ENCODE data around the gene DGKG.

Gene DGKG

DNA sequence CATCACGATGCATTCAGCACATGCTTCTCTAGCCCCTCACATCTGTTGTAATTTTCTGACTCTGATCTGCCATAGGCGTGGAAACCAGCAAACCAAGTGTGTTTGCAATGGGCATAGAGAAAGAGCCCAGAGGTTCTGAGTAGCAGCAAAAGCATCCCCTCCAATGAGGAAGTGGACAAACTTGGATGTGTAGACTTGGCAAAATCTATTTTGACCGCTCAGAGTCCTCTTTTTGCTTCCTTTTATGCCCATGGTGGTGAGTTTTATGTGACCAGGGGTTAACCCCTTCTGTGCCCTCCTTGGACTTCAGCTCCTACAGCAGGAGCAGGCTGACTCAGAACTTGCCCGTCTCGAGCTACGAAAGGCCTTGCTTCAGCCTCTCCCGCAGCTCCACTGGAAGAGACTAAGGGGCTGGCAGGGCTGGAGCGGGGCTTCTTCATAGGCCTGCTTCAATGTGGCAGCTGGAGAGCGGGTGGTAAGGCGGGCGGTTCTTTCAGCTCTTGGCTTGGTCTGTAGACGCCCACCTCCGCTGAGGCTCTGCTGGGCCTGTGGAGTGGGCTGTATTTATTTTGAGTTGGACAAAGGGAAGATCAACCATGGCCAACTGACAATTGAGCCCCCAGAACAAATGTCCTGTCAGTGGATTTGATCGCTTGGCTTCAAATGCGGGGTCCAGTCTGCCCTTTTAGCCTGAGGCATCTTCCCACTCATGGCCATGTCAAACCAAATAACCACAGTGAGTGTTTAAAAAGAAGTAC, 246.6 kb downstream of the DGKG start:
- WGBS: 91% methylated on average over 15 of the region's 15 CpGs
- no peak overlapping the region for H3K9ac ChIP-seq (ENCODE audit: low read depth, low read length)
- H3K27me3 ChIP-seq (ENCODE audit: insufficient read depth, low read length): peaks cover 88% of the 10 kb centered on the region
- no peak overlapping the region for H3K4me3 ChIP-seq (ENCODE audit: low read length)
- H3K9me3 ChIP-seq (ENCODE audit: insufficient read depth, low read depth, low read length): no peaks in the 10 kb centered on the region
- no peaks in the 10 kb centered on the region for H3K36me3 ChIP-seq (ENCODE audit: insufficient read depth, low read length)
- H3K4me1 ChIP-seq (ENCODE audit: insufficient read depth, low read length): peaks cover 11% of the 10 kb centered on the region
- H3K27ac ChIP-seq (ENCODE audit: low read depth, low read length): no peak overlapping the region

DNA sequence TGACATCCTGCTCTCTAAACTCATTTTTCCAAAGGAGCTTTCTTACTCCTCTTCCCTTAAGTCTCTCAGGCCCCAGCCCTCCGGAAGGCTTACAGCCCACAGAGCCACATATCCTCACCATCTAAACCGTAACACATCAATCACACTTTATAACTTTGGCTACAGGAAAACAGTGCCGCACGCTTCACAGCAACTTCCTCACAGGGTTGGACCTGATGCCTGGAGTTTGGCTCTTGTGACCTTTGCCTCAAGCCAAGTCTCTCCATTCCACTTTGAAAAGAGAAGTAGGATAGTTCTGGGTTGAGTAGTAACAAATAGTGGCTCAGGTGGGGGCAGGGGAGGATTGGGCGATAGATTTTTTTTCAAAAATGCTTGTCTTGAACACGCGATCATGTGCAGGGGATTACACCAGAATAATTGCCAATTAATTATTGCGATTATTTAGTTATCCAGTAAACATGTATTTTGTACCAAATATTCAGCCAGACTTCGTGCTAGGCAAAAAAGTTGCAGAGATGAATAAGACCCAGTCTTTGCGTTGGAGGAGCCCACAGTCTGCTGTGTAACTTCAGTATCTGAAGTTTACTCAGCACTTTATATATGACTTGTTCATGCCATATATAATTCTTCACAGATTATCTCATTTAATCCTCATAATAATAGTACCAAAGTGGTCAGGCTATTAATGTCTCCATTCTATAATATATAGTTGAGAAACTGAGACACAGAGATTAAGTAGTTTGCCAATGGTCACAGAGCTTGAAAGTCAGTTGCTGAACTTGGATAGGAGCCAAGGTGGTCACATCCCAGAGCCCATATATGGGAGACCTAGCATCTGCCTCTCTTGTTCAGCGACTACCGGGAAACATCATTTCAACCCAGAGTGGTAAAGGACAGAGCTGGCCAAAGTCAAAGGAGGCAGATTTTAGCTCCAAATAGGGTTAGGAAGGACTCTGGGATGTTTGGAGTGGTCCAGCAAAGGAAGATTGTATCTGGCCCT, 250.8 kb downstream of the DGKG start:
- 79% methylated on average over 12 of the region's 12 CpGs for WGBS
- Histone ChIP-seq H3K4me3 (ENCODE audit: low read length) (no peak overlapping the region), H3K27me3 (ENCODE audit: insufficient read depth, low read length) (peaks cover 81% of the 10 kb centered on the region), H3K27ac (ENCODE audit: low read depth, low read length) (no peak overlapping the region), H3K4me1 (ENCODE audit: insufficient read depth, low read length) (peaks cover 15% of the 10 kb centered on the region), H3K9me3 (ENCODE audit: insufficient read depth, low read depth, low read length) (no peaks in the 10 kb centered on the region), H3K36me3 (ENCODE audit: insufficient read depth, low read length) (no peaks in the 10 kb centered on the region), H3K9ac (ENCODE audit: low read depth, low read length) (no peak overlapping the region)

DNA sequence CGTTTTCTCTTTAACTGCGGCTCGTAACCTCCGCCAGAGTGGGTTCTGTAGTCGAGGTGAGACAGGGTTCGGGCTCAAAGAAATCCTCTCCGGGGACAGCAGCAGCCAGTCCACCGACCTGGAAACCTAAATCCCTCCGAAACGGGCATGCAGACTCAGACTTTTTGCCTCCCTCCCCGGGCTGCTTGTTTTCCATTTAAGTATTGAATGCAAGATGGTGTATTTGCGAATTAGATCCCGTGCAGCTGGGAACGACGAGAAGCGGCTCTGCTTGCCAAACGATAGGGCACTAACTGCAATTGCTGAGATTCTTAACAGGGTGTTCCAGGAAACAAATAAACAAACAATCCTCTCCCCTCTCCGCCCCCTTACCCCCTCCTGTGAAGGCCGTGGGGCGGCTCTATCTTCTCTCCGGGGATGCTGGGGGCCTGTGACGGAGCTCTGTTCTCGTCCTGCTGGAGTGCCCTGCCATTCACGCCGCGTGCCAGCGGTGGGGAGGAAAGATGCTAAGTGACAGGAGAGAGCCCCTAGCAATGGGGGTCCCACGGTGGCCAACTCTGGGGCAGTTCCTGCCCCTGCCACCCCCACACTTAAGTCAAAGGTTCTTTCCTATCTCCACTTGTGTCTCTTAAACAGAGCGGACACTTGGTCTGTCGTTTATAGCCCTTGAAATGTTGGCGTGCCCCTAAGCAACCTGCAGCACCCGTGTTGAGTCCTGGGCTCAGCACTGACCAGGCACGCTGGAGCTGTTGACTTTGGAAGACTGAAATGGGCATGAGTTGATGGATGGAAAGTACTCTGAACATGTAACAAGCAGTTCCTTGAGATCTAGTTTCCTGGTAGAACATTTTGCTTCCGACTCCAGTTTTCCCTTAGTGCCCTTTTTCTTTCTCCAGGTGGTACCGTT, 251.9 kb downstream of the DGKG start:
- Histone ChIP-seq H3K9me3 (ENCODE audit: insufficient read depth, low read depth, low read length) (no peaks in the 10 kb centered on the region), H3K9ac (ENCODE audit: low read depth, low read length) (peak overlapping the region; percentile 59), H3K27me3 (ENCODE audit: insufficient read depth, low read length) (peaks cover 81% of the 10 kb centered on the region), H3K27ac (ENCODE audit: low read depth, low read length) (peak overlapping the region; percentile 10; the same call in 1 of the 2 replicates), H3K4me1 (ENCODE audit: insufficient read depth, low read length) (peaks cover 21% of the 10 kb centered on the region), H3K4me3 (ENCODE audit: low read length) (peak overlapping the region; percentile 79), H3K36me3 (ENCODE audit: insufficient read depth, low read length) (peaks cover 2% of the 10 kb centered on the region; the same call in 1 of the 2 replicates)
- WGBS: 4% methylated on average over 35 of the region's 35 CpGs

DNA sequence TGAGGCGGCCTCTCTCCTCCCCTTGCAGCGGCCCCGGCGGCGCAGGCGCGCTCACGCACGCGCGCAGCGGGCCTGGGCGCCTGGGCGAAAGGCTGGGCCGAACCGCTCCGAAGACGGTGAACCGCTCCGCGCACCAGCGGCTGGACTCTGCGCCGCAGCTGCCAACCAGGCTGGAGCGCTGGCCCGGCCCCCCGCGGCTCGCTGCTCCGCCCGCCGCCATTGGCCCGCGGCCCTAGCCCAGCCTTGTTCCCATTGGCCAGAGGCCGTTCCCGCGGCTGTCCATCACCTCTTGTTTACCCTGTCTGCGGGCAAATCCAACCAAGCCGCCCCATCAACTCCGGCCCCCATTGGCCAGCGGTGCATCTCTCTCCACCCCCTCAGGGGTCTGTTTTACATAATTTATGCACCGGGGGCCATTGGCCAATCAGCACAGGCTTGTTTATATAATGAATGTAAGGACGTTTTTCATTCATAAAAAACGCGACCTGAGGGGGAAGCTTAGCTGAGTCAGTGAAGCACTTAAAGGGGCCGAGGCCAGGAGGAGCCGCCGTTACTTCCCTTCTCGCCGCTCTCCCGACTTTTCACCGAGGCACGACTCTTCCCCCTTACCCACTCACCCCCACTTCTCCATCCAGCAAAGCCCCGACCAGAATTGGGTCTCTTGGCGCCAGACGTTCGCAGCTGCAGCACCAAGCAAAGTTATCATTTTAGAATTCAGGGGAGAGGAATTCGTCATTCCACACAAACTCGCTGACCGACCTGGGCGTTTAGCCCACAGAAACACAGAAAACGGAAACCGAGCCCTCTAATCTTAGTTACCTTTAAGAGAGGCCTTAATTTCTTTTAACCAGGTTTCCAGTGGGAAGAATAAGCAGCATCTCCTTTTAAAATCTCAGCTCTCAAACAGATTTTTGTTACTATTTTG, 252.8 kb downstream of the DGKG start, which contains the start of gene ETV5:
Gene ETV5, minus strand, starts transcription at position 149 of the 925 bp plus-strand sequence. CDS start 3,221 bp downstream, outside the sequence.
- WGBS: under 1% methylated on average over 63 of the region's 63 CpGs
- Histone ChIP-seq H3K9me3 (ENCODE audit: insufficient read depth, low read depth, low read length) (no peaks in the 10 kb centered on the region), H3K9ac (ENCODE audit: low read depth, low read length) (peak within 1 kb of the TSS; percentile 74), H3K4me1 (ENCODE audit: insufficient read depth, low read length) (peaks cover 27% of the 10 kb centered on the region), H3K27ac (ENCODE audit: low read depth, low read length) (peak within 1 kb of the TSS; percentile 86), H3K36me3 (ENCODE audit: insufficient read depth, low read length) (peaks cover 4% of the 10 kb centered on the region; the same call in 1 of the 2 replicates), H3K27me3 (ENCODE audit: insufficient read depth, low read length) (peaks cover 75% of the 10 kb centered on the region), H3K4me3 (ENCODE audit: low read length) (peak within 1 kb of the TSS; percentile 79)

DNA sequence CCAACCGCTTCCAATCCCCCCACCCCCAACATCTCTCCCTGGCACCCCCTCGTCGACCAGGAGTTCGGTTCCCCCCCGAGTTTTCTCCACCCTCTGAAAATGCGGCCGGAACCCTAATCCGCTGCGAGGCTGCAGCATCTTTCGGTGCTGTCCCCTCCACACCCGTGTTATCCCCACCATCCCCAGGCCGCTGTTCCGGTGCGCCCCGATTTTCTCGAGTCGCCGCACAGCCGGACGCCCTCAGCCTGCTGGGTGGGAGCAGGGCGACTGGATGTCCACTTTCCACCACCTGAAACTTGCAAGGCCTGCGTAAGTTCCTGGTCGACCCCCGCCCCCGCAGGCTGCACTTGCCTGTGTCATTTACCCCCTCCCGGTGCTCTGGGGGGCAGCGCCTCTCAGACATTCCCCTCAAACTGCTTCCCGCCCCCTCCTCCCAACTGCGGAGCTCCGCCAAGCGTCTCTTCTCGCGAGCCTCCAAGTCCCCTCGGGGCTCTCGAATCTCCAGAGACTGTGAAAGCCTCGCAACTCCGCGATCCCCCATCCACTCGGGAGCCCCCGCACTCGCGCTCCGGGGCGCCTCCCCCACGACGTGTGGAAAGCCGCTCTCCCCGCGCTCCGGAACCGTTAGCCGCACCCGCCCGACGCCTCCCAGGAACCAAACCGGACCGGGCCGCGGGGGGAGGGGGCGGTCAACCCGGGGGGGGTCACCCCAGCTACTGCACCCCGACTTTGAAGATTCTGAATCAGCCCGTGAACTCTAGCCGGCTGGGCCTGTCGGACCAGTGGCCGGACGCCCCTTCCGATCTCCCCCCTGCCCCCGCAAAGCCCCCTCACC, 253.7 kb downstream of the DGKG start:
- peaks cover 4% of the 10 kb centered on the region; the same call in 1 of the 2 replicates for H3K36me3 ChIP-seq (ENCODE audit: insufficient read depth, low read length)
- peaks cover 72% of the 10 kb centered on the region for H3K27me3 ChIP-seq (ENCODE audit: insufficient read depth, low read length)
- peak overlapping the region; percentile 74 for H3K4me3 ChIP-seq (ENCODE audit: low read length)
- H3K27ac ChIP-seq (ENCODE audit: low read depth, low read length): peak overlapping the region; percentile 86
- peaks cover 35% of the 10 kb centered on the region for H3K4me1 ChIP-seq (ENCODE audit: insufficient read depth, low read length)
- no peaks in the 10 kb centered on the region for H3K9me3 ChIP-seq (ENCODE audit: insufficient read depth, low read depth, low read length)
- WGBS: under 1% methylated on average over 69 of the region's 69 CpGs
- peak overlapping the region; percentile 74 for H3K9ac ChIP-seq (ENCODE audit: low read depth, low read length)

DNA sequence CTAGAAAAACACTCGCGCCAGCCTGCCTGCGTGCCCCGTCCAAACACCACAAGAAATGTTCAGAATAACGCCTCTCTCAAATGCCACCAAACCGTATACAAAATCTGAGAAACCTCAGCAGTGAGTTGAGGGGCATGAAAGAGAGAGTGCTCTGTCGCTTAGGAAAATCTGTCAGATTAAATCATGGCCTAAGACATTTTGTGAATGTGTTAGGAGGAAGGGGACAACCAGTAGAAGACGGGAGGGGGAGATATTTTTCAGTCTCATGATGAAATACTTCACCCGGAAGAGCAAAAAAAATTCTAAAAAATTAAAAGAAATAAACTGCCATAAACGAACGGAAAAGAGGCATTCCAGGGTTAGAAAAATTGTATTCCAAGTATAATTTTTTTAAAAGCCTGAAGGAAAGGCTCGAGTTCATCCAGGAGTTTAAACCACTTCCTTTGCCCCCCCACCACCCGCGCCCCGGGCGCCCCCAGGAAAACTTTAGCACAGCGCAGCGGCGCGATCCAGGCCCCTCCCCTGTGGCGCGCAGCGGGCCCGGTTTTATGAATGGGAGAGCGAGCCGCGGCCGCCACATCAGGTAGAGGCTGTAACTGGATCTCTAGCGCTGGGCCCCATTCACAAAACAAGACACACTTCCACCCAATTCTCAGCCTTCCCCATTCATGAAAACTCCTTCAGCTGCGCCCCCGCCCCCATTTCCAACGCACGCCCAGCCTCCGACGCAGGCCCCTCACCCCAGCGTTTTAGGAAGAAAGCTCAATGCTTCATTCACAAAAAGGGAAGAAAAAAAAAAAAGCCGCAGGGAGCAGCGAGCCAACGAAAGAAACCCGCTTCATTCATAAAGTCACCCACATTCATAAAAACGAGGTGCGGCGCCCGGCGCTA, 254.6 kb downstream of the DGKG start:
- Histone ChIP-seq H3K27ac (ENCODE audit: low read depth, low read length) (peak overlapping the region; percentile 65; the same call in 1 of the 2 replicates), H3K27me3 (ENCODE audit: insufficient read depth, low read length) (peaks cover 64% of the 10 kb centered on the region), H3K9ac (ENCODE audit: low read depth, low read length) (peak overlapping the region; percentile 74; the same call in 1 of the 2 replicates), H3K9me3 (ENCODE audit: insufficient read depth, low read depth, low read length) (no peaks in the 10 kb centered on the region), H3K4me1 (ENCODE audit: insufficient read depth, low read length) (peaks cover 44% of the 10 kb centered on the region), H3K36me3 (ENCODE audit: insufficient read depth, low read length) (peaks cover 4% of the 10 kb centered on the region; the same call in 1 of the 2 replicates), H3K4me3 (ENCODE audit: low read length) (peak overlapping the region; percentile 74)
- WGBS: under 1% methylated on average over 39 of the region's 45 CpGs

DNA sequence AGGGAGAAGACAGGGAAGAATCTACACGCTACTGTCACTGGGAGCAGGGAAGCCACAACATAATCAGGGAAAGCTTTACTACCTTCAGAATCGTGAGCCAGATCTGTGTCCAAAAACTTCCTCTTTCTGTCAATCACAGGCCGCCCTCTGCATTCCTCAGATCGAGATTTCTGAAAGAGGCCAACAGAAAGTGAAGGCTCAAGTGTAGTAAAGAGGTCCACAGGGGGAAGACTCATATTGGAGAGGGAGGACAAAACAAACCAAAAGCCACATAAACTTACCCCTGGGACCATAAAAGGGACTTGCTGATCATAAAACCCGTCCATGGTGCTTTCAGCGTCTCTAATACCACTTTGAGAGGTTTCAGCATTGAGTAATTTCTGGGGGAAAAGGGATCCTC, 256.5 kb downstream of the DGKG start:
- H3K4me1 ChIP-seq (ENCODE audit: insufficient read depth, low read length): peaks cover 43% of the 10 kb centered on the region
- peaks cover 4% of the 10 kb centered on the region; the same call in 1 of the 2 replicates for H3K36me3 ChIP-seq (ENCODE audit: insufficient read depth, low read length)
- H3K9me3 ChIP-seq (ENCODE audit: insufficient read depth, low read depth, low read length): no peaks in the 10 kb centered on the region
- 66% methylated on average over 6 of the region's 6 CpGs for WGBS
- H3K4me3 ChIP-seq (ENCODE audit: low read length): no peak overlapping the region
- H3K27ac ChIP-seq (ENCODE audit: low read depth, low read length): no peak overlapping the region
- no peak overlapping the region for H3K9ac ChIP-seq (ENCODE audit: low read depth, low read length)
- peaks cover 58% of the 10 kb centered on the region for H3K27me3 ChIP-seq (ENCODE audit: insufficient read depth, low read length)

DNA sequence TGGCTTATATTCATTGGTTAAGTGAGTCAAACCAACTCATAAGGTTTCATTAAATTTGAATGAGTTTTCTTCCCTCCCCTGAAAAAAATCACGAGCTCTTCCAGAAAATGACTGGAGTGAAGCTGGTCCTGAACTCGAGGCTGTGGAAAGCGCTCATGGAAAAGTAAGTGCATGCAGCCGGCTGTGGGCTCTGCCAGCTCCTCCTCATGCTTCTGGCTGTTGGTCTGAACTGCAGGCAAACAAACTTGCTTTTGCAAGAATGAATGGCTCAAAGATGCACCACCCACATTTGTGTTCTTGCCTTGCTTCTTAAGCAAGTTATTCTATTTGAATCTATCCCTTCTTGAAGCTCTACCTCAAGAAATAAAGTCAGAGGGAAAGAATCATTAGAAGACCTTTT, 259.3 kb downstream of the DGKG start:
- H3K9ac ChIP-seq (ENCODE audit: low read depth, low read length): no peak overlapping the region
- no peak overlapping the region for H3K4me3 ChIP-seq (ENCODE audit: low read length)
- H3K27ac ChIP-seq (ENCODE audit: low read depth, low read length): no peak overlapping the region
- H3K36me3 ChIP-seq (ENCODE audit: insufficient read depth, low read length): peaks cover 4% of the 10 kb centered on the region; the same call in 1 of the 2 replicates
- H3K9me3 ChIP-seq (ENCODE audit: insufficient read depth, low read depth, low read length): no peaks in the 10 kb centered on the region
- peaks cover 65% of the 10 kb centered on the region for H3K27me3 ChIP-seq (ENCODE audit: insufficient read depth, low read length)
- WGBS: 74% methylated on average over 4 of the region's 4 CpGs
- H3K4me1 ChIP-seq (ENCODE audit: insufficient read depth, low read length): peaks cover 63% of the 10 kb centered on the region

All from HUES64 (cell line).